LNCAP (cell line): ENCODE results near the gene ULK2.

Experiments used
- TF ChIP-seq, protein P1 (sequence below): fragments of 450-650 bp; IDR thresholded peaks from 2 replicates; pipeline ENCODE4 v1.5.1; 2017; ENCODE audit warnings: mild to moderate bottlenecking

The ULK2 gene

DNA sequence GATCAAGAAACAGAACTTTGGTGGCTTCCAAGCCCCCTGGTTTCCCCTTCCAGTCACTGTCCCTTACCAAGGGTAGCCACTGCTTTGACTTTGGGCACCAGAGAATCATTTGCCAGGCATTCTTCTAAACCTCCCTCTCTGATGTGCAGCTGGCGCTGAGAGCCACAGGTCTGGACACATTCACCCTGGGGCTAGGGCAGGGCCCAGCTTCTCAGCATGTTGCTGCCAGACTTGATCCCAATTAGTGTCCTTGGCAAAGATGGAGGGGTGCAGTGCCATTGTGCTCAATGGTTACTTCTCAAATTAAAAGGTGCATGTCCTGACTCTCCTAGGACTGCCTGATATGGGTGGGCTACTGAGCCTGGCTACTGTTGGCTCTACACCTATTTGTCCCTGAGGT lies 143.8 kb downstream of the ULK2 start:
- TF ChIP-seq, protein P1, sequence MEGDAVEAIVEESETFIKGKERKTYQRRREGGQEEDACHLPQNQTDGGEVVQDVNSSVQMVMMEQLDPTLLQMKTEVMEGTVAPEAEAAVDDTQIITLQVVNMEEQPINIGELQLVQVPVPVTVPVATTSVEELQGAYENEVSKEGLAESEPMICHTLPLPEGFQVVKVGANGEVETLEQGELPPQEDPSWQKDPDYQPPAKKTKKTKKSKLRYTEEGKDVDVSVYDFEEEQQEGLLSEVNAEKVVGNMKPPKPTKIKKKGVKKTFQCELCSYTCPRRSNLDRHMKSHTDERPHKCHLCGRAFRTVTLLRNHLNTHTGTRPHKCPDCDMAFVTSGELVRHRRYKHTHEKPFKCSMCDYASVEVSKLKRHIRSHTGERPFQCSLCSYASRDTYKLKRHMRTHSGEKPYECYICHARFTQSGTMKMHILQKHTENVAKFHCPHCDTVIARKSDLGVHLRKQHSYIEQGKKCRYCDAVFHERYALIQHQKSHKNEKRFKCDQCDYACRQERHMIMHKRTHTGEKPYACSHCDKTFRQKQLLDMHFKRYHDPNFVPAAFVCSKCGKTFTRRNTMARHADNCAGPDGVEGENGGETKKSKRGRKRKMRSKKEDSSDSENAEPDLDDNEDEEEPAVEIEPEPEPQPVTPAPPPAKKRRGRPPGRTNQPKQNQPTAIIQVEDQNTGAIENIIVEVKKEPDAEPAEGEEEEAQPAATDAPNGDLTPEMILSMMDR: no peak
